H1 (cell line): ENCODE measurements around the gene SDC4. TPM values are rescaled to one million over a fixed set of nuclear protein-coding genes. Genes with fewer than 3 reads are reported as not detected.

Experiments
- NRF1 ChIP-seq: IDR thresholded peaks from 2 replicates; pipeline ENCODE4 v1.6.1; 2011; ENCODE audit warnings: mild to moderate bottlenecking, low read depth, low read length, improper control_type of control experiment
- POLR2AphosphoS5 ChIP-seq: IDR thresholded peaks from 2 replicates; pipeline ENCODE4 v1.6.1; 2011; ENCODE audit warnings: low read depth, low read length
- RNF2 ChIP-seq: fragments of 200-900, 300-1000 bp; sonication (generic); IDR thresholded peaks from 2 replicates; pipeline ENCODE4 v1.7.1; 2016; ENCODE audit warnings: borderline replicate concordance, low read depth, mild to moderate bottlenecking, antibody characterized with exemption, low read length; ENCODE audit not compliant: poor library complexity, severe bottlenecking; ENCODE audit errors: missing control alignments
- SP1 ChIP-seq: IDR thresholded peaks from 2 replicates; pipeline ENCODE4 v1.6.1; 2011; ENCODE audit warnings: low read depth, low read length
- TEAD4 ChIP-seq: IDR thresholded peaks from 2 replicates; pipeline ENCODE4 v1.6.1; 2012; ENCODE audit warnings: low read depth, low read length, inconsistent platforms, mixed read lengths
- YY1 ChIP-seq: IDR thresholded peaks from 2 replicates; pipeline ENCODE4 v1.6.1; 2011; ENCODE audit warnings: low read depth, mild to moderate bottlenecking, low read length
- polyA plus RNA-seq, 7 experiments: library from polyadenylated mRNA; depleted of rRNA in 3 of 7; stranded (reverse) in 5 of 7; unstranded in 2 of 7; fragments of >200 nt in 5 of 7; fragments of 200-250 nt in 2 of 7; gene quantifications; 1 replicate in 5 of 7; 2 replicates in 1 of 7; 4 replicates in 1 of 7; pipeline versions ENCODE4 v1.2.1 to v1.2.3, GENCODE V29; 2011 to 2013; ENCODE audit warnings: missing spikeins in 2 of 7, mixed read lengths in 2 of 7
- total RNA-seq: library from RNA; stranded (reverse); fragmentation: NEBNext Ultra II Directional; extraction: Animal tissue kit (Norgen Biotek cat#: 25700); gene quantifications from 2 replicates; pipeline ENCODE4 v1.2.1, GENCODE V29; 2021
- TF ChIP-seq, protein P1 (sequence below): IDR thresholded peaks from 2 replicates; pipeline ENCODE4 v1.6.1; 2011; ENCODE audit warnings: low read length, improper control_type of control experiment

Gene SDC4
- total and polyA plus RNA-seq, 2 of the 8 experiments (the other 6 are each of a cell fraction or from before 2014, with no cell fraction given), result 34.6 to 60.2 TPM

GRCh38 chr20:45354423-45355208 is 6.4 kb upstream of the SDC4 start (continued):
- TF ChIP-seq, protein P1, sequence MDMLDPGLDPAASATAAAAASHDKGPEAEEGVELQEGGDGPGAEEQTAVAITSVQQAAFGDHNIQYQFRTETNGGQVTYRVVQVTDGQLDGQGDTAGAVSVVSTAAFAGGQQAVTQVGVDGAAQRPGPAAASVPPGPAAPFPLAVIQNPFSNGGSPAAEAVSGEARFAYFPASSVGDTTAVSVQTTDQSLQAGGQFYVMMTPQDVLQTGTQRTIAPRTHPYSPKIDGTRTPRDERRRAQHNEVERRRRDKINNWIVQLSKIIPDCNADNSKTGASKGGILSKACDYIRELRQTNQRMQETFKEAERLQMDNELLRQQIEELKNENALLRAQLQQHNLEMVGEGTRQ, result no peak
- TF ChIP-seq POLR2AphosphoS5 (no peak), YY1 (no peak), TEAD4 (no peak), SP1 (no peak), RNF2 (no peak), NRF1 (no peak)
